Measurements from ENCODE around the gene TBC1D4.

TBC1D4 gene

GRCh38 chr13:75482070-75482819 lies at the start of gene TBC1D4:
TBC1D4 (minus strand) TSS chr13:75482169; CDS start chr13:75481767, 402 bp downstream.
- peak; percentile 94 for DNase-seq (ENCODE audit: low spot score)

- DNase-seq (ENCODE audit: low spot score) = no peak
Observed at GRCh38 chr13:75530549-75530961, 48.6 kb upstream of the TBC1D4 start.

GRCh38 chr13:75521956-75522355 lies 40.0 kb upstream of the TBC1D4 start:
- DNase-seq (ENCODE audit: low spot score) = no peak

GRCh38 chr13:75518439-75519088 lies 36.6 kb upstream of the TBC1D4 start:
- no peak for DNase-seq (ENCODE audit: low spot score)

- no peak for DNase-seq (ENCODE audit: low spot score)
Observed at GRCh38 chr13:75514080-75514995, 32.4 kb upstream of the TBC1D4 start.

GRCh38 chr13:75513271-75513670 lies 31.3 kb upstream of the TBC1D4 start:
- no peak for DNase-seq (ENCODE audit: low spot score)

GRCh38 chr13:75512253-75512652 lies 30.3 kb upstream of the TBC1D4 start:
- DNase-seq (ENCODE audit: low spot score) = no peak

- no peak for DNase-seq (ENCODE audit: low spot score)
Observed at GRCh38 chr13:75511051-75511625, 29.2 kb upstream of the TBC1D4 start.

GRCh38 chr13:75508002-75508548 lies 26.1 kb upstream of the TBC1D4 start:
- DNase-seq (ENCODE audit: low spot score) = no peak

- DNase-seq (ENCODE audit: low spot score) = peak; percentile 25
Observed at GRCh38 chr13:75507027-75508001, 25.3 kb upstream of the TBC1D4 start.

GRCh38 chr13:75506018-75506417 lies 24.0 kb upstream of the TBC1D4 start:
- DNase-seq (ENCODE audit: low spot score) = no peak

GRCh38 chr13:75505327-75505726 lies 23.4 kb upstream of the TBC1D4 start:
- no peak for DNase-seq (ENCODE audit: low spot score)

- DNase-seq (ENCODE audit: low spot score) = peak; percentile 26
Observed at GRCh38 chr13:75495938-75496337, 14.0 kb upstream of the TBC1D4 start.

- DNase-seq (ENCODE audit: low spot score) = peak; percentile 52
Observed at GRCh38 chr13:75494491-75494890, 12.5 kb upstream of the TBC1D4 start.

- no peak for DNase-seq (ENCODE audit: low spot score)
Observed at GRCh38 chr13:75493156-75493555, 11.2 kb upstream of the TBC1D4 start.

GRCh38 chr13:75492389-75492788 lies 10.4 kb upstream of the TBC1D4 start:
- DNase-seq (ENCODE audit: low spot score) = no peak

- DNase-seq (ENCODE audit: low spot score) = no peak
Observed at GRCh38 chr13:75491376-75491775, 9.4 kb upstream of the TBC1D4 start.

GRCh38 chr13:75489502-75490263 lies 7.7 kb upstream of the TBC1D4 start:
- peak; percentile 44 for DNase-seq (ENCODE audit: low spot score)

- peak; percentile 84 for DNase-seq (ENCODE audit: low spot score)
Observed at GRCh38 chr13:75486146-75487062, 4.4 kb upstream of the TBC1D4 start.
